Measurements from ENCODE around the gene MTRR.

The MTRR gene

DNA sequence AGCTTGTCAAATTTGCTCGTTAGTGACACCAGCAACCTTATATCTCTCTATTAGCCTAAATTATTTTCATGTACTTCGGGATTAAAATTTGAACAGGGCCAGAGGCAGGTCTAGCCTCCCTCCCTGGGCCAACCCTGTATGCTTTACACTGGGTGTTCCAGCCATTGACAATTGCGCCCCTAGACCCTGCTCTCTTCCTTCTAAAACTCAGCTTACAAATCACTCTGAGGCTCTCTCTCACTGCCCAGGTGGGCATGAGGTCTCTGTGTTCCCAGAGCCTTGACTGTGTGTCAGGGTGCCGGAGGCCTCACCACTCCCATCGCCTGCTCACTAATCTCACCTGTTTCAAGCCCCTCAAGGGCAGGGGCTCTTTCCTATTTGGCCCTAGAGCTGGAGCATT, 11.6 kb upstream of the MTRR start:
- no peak for DNase-seq (ENCODE audit: low read depth)

DNA sequence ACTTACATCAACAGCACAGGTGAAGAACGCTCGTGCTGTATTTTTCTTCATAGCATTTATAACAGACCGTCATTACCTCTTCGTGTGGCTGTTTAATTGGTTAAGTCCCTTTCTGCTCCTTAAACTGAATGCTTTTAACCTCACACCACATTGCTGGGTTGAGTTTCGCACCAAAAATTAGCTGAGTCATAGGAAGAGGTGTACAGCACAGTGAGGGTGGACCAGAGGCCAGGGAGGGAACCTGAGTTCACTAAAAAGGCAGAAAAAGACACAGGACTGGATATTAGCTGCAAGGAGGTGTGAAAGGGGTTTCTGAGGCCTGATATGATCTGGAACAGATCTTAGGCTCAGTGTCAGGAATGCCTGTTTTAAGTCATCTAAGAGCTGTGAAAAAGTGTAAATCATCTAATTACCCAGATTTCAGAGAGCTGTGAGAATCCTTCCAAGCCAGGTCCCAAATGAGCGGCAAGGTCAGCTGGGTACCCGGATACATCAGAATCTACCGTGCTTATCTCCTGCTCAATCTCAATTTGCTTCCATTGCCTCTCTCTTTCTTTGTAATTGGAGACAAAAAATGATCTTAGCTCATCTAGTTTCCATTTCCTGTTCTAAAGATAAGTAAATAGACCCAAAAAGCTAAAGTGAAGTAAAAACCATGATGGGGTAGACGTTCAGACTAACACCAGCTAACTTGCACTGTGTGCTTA, 10.9 kb upstream of the MTRR start:
- no peak for DNase-seq (ENCODE audit: low read depth)

DNA sequence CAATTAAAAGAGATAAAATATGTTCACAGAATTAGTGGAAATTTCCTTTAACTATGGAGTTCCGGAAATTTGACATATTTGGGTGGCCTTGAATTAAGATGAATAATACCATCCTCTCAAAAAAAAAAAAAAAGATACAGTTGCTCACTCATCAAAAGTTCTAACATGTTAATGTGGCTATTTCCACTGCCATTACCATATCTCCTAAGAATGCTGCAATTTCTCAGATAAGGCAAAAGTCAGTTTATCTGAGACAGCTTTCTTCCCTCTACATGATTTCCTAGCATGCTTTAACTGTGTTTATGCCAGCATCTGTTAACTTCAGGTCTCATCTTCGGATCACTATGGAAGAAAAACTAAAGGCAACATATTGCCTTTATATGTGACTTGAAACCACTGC, 2.8 kb upstream of the MTRR start:
- DNase-seq (ENCODE audit: low read depth) = no peak

DNA sequence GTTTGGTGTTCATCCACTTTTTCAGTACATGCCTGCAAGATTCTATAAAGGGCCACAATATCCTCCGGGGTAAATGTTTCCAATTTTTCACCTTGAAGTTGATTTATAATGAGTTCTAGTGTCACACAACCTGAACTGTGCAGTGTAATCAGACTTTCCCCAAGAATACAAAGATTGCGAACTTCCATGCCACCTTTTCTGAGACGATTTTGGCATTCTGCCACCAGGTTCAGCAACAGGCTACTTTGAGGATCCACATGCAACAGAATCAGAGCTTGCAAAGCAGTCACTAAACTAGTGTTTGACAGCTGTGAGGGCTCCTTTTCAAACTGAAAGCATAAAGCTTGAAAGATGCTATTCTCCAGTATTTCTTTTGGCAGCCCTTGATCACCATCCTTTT, 1.7 kb upstream of the MTRR start:
- no peak for DNase-seq (ENCODE audit: low read depth)

DNA sequence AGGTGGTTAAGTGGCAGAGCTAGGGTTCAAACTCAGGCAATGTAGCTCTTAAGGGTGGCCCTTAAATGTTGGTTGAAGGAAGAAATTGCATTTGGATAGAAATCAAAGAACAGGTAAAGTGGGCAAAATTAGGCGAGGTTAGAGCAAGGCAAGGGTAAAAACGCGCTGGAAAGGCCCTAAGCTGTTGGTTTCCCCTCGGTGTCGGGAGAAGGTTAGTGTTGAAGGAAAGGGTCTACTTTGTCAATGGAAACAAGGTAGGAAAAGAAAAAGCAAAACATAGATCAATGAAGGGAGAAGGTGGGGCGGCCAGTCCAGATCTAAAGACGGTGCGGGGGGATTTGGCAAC, 548 bp upstream of the MTRR start:
- DNase-seq (ENCODE audit: low read depth) = no peak

DNA sequence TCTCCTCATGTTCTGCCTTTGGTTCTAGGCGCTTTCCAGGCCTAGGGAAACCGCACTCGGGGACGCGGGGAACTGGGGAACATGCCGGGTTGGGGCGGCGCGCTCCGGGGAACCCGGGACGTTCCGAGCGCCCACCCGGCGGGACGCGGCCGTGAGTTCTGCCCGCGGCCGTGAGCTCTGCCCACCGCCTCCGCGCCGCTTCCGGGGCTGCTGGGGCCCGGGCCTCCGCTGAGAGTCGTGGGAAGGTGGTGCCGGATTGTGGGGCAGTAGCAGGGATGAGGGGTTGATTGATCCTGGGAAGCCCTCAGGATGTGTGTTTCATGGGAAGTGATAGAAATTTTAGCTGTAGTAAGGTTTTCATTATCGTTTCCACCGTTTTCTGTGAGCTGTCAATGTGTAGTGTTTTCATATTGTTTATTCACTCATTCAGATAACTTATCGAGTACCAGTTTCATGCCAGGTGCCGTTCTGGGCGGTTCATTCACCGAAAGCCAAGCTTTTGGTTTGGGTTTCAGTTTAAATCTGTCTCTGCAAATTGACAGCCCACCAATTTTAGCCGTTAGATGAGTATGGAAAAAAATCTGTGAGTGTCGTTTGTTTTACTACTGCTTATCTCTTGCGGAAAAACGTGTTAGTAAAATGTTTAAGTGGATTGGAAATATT, 657 bp downstream of the MTRR start:
- no peak for DNase-seq (ENCODE audit: low read depth)

DNA sequence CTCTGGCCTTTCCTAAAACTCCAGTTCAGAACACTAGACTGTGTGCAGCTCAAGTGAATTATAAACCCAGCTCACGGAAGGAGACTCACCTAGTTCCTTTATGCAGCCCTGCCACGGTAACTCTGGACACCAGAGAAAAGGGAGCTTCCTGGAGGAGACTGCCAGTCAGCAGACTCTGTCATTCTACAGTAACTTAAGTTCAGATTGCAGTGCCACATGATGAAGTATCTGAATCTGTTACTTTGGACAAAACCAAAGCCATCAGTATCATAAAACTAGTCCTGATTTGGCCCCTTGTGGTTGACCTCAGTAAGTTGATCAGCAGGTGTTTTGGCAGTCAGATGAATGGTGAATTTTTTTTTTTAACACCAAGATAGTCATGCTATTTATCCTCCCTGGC, 2.7 kb downstream of the MTRR start:
- DNase-seq (ENCODE audit: low read depth) = no peak

DNA sequence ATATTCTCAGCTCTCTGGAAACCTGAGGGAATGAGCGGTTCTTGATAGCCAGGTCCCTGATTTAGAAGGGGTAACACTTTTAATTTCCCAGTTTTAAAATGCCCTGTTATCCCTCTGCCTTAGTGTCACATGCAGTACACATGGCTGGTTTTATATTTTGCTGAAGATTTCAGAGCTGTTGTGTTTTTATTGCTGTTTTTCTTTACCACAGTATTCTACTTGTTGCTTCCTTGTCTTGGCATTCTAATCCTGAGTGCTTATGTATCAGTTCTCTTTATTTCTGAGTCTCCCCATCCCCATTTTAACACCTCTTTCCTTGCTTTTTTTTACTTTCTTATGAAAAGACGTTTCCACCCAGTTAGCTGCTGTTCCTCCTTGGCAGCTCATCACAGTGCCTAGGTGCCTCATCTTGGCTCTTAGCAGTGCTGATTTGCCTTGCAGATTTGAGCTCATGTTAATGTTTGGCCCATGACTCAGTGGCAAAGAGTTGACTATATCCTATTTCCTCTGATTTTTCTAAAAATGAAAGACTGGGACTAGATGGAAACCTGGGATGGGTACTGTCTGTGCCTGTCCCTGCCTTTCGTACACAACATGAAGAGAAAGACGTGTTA, 3.7 kb downstream of the MTRR start:
- no peak for DNase-seq (ENCODE audit: low read depth)

DNA sequence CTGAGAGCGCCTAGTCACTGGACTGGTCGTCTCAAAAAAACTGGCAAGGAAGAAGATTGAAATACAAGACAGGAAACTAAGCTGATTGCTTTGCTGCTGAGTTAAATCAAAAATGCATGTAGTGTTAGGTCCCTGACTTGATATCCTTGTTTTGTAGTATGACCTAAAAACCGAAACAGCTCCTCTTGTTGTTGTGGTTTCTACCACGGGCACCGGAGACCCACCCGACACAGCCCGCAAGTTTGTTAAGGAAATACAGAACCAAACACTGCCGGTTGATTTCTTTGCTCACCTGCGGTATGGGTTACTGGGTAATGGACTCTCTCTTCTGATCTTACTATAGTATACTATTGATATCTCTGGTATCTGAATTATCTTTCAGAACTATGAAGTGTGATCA, 4.3 kb downstream of the MTRR start:
- DNase-seq (ENCODE audit: low read depth) = no peak

DNA sequence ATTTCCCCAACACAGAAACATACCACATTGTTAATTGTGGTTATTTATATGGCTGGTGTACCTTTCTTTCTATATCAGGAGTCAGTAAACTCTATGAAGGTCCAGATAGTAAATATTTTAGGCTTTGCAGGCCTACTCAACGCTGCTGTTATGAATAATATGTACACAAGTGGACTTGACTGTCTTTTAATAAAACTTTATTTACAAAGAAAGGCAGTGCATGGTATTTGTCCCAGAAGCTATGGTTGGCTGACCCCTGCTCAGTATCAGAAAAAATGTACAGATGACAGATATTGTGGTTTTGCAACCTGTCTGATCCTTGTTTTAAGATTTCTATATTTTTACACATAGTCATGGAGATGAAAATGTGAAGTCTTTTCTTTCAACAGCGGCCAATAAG, 5.7 kb downstream of the MTRR start:
- DNase-seq (ENCODE audit: low read depth) = no peak

DNA sequence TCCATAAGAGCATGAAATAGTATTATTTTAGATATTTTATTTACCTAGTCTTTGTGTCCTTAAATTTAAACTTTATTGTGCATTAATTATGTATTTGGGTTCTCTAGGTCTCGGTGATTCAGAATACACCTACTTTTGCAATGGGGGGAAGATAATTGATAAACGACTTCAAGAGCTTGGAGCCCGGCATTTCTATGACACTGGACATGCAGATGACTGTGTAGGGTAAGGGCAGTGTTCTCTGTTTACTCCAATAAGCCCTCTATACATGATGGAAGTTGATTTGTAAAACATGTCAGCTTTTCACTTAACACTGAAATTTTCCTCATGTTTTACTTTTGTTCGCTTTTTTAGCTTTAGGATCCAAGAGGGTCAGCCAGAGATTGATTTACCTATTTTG, 6.2 kb downstream of the MTRR start:
- no peak for DNase-seq (ENCODE audit: low read depth)

DNA sequence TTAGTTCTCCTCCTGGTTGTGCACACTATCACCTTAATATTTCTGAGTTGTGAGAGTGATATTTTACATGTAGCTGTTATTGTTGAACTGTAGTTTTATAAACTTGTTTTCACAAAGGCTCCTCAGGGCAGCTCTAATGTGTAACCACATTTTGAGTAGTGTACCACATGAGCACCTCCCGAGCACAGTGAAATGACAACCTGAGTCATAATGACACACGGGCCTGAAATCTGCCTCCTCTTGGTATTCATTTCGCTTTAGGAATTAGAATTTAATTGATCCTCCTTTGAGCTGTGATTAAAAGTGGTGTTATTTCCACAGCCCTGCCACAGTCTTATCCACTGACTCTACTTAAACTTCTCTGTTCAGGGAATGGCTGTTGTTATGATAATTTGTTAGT, 7.9 kb downstream of the MTRR start:
- no peak for DNase-seq (ENCODE audit: low read depth)

DNA sequence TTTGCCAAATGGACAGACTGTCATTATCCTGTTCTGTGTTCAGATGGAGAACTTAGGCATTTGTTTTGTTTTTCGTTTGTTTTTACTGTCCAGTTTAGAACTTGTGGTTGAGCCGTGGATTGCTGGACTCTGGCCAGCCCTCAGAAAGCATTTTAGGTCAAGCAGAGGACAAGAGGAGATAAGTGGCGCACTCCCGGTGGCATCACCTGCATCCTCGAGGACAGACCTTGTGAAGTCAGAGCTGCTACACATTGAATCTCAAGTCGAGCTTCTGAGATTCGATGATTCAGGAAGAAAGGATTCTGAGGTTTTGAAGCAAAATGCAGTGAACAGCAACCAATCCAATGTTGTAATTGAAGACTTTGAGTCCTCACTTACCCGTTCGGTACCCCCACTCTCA, 8.9 kb downstream of the MTRR start:
- no peak for DNase-seq (ENCODE audit: low read depth)

DNA sequence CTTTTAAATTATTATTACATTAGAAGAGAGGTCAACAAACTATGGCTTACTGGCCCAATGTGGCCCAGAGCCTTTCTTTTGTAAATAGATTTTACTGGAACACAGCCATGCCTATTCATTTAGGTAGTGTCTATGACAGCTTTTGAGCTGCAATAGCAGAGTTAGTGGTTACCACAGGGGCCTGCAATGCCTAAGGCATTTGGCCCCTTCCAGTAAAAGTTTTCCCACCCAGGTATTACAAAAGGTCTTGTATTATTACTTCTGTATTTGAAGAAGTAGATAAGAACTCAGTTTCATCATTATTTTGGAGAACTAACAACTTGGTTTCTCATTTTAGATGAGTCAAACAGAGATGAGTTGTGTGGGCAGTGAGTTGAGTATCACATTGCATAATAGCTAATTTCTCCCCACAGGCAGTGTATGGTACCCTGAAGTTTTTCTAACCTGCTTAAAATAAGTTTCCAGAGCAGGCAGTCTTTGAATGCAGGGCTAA, 9.5 kb downstream of the MTRR start:
- no peak for DNase-seq (ENCODE audit: low read depth)

DNA sequence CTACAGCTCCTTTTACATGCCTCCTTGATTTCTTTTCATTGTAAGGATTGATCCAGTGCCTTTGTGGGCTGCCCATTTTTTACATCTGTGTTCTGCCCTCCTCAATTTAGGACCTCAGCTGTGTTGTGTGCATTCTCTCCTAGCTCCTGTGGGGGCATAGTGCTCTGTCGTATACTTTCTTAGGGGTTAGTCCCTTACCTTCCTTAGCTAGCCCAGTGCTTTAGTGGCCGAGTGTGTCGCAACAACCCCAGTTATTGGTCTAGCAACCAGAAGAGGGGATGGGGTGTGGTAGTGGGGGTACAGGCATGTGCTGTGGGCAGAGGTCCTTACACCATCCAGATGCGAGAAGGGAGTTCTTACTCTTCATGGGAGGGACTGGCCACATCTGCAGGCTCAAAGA, 12.1 kb downstream of the MTRR start:
- DNase-seq (ENCODE audit: low read depth) = no peak

DNA sequence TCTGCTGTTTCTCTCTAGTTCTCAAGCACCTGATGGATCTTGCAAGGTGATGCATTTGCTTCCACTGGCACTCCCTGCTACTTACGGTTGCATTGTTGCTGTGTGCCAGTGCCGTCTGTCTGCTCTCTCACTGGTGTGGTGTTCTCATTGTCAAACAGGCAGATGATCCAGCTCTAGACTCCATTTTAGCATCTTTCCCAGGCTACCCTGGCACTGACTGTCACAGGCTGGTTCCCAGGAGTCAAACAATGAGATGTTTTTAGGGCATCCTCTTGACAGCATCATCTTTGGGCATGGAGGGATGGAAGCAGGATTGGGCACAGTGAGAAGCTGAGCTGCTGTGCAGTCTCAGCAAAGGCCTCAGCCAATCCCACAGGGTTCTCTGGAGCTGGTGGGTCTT, 12.9 kb downstream of the MTRR start:
- no peak for DNase-seq (ENCODE audit: low read depth)

DNA sequence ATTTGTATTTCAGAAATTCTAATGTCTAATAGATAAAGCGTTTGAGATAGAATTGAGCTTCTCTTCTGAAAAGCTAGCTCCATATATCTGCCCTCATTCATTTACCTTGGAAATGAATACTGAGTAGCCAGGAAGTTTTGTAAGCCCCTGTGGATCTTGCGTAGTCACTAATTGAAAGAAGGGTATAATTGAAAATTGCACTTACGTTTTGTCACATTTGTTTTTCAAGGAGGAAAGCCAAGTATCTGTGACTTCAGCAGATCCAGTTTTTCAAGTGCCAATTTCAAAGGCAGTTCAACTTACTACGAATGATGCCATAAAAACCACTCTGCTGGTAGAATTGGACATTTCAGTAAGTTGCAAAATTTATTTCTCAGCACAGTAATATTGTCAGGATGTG, 14.0 kb downstream of the MTRR start:
- DNase-seq (ENCODE audit: low read depth) = no peak

DNA sequence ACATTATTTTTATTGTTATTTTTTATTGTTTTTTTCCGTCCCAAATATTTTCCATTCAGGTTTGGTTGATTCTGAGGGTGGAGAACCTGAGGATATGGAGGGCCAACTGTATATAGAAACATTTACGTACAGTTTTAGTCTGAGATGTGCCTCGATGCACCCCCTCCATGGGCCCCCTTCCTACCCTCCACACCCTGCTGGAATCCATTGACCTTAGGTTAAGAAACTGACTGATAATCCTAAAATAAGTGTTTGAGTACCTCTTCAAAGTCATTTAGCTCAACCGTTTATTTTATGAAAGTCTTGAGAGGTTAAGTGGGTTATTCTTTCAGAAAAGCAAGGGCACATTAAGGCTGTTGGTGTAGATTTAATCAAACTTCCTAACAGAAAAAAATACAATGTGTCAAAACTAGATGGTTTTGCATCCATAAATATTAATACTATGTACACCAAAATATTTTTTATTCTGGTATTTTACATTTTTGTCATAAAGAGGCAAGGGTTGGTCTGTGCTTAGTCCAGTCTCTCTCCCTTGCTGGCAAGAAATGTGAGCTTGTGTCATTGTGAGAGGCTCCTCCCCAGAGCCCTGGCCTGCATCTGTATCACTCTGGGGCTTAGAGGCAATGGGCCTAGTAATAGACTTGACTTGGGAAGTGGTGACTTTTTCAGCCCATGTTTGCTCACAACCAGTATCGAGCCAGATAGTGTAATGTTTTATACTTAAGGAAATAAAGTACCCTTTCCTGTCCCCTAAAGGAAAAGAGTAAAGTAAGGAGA, 15.7 kb downstream of the MTRR start:
- DNase-seq (ENCODE audit: low read depth) = no peak

DNA sequence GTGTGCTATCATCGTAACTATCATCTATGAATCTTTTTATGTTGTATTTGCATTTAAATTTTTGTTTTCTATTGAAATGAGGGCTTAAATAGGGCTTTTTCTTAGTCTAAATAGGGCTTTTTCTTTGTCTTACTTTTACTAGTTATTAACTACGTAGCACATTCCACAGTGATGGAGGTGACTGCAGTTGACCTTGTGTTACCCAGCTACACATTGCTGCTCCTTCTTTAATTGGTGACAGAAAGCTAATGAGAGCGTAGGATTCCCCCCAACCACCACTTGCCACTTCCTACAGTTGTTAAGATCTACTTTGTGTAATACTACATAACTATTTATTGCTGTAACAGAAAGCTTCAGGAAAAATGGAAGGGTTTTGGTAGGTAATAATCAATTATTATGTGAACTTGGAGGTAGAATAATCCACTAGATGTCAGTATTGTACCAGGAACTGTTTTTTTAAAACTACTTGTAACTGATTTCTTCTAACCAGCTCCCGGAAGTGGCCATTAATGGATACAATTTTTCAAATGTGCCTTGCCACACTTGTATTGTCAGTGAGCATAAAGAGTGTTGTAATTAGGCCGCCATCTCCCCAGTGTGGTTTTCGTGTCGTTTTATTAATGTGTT, 18.0 kb downstream of the MTRR start:
- no peak for DNase-seq (ENCODE audit: low read depth)

DNA sequence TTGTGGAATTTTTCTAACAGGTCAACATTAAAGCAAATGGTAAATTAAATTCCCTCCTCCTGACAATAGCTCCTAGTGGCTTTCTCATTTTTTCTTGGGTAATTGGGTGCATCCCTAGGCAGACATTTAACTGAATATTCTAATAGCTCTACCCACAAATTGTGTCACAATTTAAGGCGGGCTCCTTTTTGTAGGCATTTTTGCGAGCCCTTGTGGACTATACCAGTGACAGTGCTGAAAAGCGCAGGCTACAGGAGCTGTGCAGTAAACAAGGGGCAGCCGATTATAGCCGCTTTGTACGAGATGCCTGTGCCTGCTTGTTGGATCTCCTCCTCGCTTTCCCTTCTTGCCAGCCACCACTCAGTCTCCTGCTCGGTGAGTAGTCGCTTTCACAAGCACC, 20.0 kb downstream of the MTRR start:
- DNase-seq (ENCODE audit: low read depth) = no peak

DNA sequence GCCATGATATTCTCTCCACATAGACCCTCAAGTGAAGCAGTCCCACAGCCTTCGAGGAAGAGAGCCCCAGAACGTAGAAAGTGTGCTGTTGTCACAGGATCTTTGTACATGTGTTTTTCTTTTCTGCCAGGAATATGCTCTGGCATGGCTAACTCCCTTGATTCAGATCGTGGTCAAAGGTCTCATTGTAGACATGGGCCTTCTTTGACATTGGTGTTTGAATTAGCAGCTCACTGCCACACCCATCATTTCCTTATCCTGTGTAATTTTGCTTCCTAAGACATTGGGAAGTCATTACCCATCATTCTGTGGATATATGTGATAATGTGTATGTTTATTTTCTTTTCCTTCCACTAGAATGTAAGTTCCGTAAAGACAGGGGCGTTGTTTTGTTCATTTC, 25.5 kb downstream of the MTRR start:
- no peak for DNase-seq (ENCODE audit: low read depth)

DNA sequence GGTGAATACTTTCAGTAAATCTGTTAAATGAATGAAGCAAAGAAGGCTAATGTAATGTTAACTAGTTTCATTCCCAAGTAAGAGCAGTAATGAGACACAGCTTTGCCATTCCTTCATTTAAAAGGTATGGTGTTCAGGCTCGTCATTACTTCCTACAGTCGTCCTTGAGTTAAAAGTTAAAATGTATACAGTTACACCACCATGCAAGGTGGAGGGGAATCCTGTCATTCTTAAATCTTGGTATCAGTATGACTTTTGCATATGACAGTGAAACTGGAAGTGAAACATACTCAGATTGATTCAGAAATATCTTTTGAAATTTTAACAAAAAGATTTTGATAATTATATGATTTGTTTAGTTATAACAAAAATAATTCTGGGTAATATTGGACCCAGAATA, 25.9 kb downstream of the MTRR start:
- DNase-seq (ENCODE audit: low read depth) = no peak
